GM18873 (cell line): ENCODE data around the gene NOL4L.
"Not testable (repeated sequence)": the region's sequence is repeated elsewhere in the genome, so short reads cannot be mapped to it uniquely, and the experiment has no call there.

ENCODE experiments used
- ATAC-seq: cut with Tn5 transposase; IDR thresholded peaks from one replicate; pipeline ENCODE4 v1.9.1; 2021; ENCODE audit warnings: mild to moderate bottlenecking, moderate library complexity, moderate number of reproducible peaks; ENCODE audit not compliant: unreplicated experiment, low FRiP score

The NOL4L gene

GRCh38 chr20:32513031-32513866, 71.9 kb downstream of the NOL4L start:
- ATAC-seq, result no peak

- no peak for ATAC-seq
These were observed 73.1 kb downstream of the NOL4L start for GRCh38 chr20:32512047-32512385.

DNA sequence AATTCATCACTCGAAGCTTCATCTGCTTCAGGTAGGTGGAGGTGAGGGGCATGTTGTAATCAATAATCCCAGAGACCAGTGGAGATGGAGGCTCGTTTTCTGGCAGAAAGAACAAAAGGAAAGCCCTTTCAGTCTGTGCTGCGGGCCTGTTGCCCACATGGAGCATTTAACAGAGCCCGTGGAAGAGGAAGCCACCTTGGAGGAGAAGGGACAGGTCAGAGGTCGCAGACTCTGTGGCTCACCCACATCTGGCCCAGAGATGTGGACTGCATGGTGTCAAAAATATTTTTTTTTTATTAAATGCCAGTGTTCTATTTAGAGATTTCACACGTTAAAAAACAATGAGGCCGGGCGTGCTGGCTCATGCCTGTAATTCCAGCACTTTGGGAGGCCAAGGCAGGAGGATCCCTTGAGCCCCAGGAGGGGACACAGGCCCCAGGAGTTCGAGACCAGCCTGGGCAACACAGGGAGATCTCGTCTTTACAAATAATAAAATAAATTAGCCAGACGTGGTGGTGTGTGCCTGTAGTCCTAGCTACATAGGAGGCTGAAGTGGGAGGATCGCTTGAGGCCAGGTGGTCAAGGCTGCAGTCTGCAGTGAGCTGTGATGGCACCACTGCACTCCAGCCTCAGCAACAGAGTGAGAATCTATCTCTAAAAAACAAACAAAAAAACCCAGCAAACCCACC, 73.6 kb downstream of the NOL4L start:
- no peak for ATAC-seq

GRCh38 chr20:32510601-32511357, 74.4 kb downstream of the NOL4L start:
- no peak for ATAC-seq

GRCh38 chr20:32510120-32510600, 75.0 kb downstream of the NOL4L start:
- no peak for ATAC-seq

- no peak for ATAC-seq
These were observed 75.5 kb downstream of the NOL4L start for GRCh38 chr20:32509639-32510066.

GRCh38 chr20:32508775-32509119, 76.4 kb downstream of the NOL4L start:
- no peak for ATAC-seq

DNA sequence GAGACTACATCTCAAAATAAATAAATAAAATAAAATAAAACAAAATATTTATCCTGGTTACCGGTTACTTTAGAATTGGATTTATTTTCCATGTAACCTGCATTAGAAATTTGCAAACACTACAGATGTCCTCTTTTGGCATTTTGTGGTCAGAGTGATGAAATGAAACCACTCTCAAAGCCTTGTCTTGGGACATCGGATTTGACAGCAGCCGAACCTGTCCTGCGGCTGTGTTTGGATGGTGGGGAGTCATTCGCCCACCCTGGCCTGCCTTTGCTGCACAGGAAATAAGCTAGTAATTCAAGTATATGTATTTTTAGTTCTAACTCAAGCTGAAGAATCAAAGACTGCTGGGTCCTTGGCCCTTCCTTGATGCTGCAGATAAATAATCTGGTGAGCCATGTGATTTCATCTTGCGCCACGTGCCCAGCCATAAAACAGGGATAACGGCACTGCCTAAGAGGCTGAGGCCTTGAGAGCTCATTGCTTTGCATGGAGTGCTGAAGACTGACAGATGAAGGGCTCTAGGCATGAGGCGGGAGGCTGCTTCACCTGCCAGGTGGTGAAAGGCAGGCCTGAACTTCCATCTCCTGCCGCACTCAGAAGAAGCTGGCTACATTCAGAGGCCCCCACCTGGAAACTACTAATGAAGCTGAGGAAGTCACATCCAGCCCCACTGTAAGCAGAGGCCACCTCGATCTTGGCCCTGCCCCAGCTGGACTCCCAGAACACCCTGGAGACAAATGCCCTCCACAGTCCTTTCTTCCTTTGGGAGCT, 76.9 kb downstream of the NOL4L start:
- ATAC-seq, result no peak

DNA sequence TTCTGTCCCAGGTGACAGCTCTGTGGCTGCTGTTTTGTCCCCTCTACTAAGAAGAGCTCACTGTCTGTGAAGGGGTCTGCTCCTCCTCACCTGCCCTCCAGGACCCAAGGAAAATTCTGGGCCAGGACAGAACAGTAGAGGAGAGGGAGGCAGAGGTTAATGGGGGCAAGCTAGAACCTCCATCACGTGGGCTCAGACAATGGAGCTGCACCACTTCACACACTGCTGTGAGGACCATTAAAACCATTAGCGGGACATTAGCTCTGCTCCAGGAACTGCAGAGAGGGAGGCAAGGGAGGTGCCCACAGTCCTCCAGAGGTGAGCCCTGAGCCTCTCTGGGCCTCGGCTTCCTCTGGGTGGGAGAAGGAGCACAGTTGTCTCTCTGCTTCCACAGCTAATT, 78.4 kb downstream of the NOL4L start:
- no peak for ATAC-seq

DNA sequence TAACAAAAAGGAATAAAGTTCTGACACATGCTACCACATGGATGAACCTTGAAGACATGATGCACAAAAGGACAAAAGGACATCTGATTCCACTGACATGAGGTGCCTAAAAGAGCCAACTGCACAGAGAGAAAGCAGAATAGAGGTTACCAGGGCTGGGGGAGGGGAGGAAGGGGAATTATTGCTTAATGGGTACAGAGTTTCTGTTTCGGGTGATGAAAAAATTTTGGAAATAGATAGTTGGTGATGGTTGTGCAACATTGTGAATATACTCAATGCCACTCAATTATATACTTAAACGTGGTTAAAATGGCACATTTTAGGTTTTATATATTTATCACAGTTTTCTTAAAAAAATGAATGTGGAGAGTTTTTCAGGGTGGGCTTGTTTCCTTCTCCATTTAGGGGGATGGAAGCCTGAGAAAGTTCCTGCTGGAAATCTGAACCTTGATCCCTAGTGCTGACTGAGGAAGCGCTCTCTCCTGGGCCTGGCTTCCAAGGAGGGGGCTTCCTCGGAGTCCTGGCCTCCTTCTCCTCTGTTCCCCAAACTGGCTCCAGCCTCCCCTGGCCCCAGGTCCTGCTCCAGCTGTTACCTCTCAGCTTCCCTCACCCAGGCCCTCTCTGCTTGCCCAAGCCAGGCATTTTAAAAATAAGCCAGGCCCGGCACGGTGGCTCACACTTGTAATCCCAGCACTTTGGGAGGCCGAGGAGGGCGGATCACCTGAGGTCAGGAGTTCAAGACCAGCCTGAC, 79.2 kb downstream of the NOL4L start:
- no peak for ATAC-seq

GRCh38 chr20:32501709-32502108, 83.4 kb downstream of the NOL4L start:
- no peak for ATAC-seq

- ATAC-seq, result no peak
These were observed 87.4 kb downstream of the NOL4L start for GRCh38 chr20:32497589-32498224.

GRCh38 chr20:32496811-32497533, 88.2 kb downstream of the NOL4L start:
- no peak for ATAC-seq

DNA sequence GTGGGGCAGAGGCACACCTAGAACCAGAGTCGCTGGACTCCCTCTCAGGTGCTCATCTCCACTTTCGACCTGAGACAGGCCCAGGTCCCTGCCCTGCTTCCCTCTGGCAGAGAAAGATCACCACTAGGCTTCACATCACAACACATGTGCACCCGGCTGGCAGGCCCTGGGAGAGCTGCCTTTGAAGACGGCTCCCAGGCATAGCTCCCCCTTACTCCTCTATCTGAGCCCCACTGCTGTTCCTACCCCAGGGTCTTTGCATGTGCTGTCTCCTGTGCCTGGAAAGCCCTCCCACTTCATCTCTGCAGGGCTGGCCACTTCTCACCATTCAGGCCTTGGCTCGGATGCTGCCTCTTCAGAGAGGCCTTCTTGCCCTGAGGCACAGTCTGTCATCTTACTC, 89.2 kb downstream of the NOL4L start:
- no peak for ATAC-seq

DNA sequence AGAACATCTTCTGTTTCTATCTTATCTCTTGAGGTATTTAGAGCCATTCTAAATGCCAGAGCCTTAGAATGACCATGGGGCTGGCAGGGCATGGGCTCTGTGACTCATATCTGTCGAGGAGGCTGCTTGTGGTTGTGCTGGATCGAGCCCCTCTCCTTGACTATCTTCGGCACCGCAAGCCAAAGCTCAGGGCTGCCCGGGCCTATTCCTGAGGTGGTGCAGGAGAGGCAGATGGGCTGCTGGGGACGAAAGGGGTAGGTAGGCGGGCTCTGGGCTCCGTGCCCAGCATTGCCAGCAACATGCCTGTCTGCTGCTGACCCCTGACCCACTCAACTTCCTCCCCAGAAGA, 89.9 kb downstream of the NOL4L start:
- no peak for ATAC-seq

DNA sequence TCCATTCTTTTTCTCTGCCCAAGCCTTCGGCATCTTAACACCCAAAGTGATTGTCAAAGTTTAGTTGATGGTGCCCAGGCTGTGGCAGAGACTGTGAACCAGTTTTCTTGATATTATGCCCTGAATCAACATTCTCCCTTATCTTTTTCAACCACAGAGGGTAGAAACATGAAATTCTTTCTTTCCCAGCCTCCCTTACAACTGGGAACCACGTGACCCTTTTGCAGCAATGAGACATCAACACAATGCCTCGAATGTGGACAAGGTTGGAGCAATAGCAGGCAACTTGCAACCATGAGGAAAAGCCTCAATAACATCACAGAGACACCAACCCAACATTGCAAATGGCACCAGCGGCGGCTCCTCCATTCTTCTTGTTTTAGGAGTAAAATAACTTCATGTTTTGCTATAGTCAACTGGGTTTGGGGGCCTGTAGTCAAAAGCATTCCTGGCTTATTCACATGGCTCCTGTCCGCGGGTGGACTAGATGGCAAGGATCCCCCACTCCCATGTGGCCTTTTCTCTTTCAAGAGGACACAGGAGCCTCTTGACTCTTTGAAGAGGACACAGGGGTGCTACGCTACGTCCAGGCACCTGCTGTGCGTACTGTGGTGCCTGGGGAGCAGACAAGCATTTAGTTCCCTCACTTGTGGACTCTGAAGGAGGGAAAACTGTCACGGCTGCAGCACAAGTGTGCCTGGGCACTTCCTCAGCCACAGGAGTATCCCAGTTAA, 90.5 kb downstream of the NOL4L start:
- no peak for ATAC-seq

DNA sequence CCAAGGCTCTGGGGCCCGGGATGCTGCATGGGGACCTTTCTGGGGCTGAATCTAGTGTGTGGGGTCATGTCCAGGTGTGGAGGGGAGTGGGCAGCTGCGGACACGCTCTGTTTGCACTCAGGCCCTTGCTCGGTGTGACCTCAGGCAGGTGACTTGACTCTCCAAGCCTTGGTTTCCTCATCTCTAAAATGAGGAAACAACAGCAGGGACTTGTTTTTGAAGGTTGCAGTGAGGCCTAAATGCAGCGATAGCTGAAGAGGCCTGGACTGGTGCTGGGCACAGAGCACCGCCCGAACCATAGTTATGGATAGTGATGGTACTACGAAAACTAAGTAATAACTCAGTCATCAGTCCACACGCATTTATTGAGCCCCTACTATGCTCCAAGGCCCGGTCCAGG, 91.8 kb downstream of the NOL4L start:
- no peak for ATAC-seq

DNA sequence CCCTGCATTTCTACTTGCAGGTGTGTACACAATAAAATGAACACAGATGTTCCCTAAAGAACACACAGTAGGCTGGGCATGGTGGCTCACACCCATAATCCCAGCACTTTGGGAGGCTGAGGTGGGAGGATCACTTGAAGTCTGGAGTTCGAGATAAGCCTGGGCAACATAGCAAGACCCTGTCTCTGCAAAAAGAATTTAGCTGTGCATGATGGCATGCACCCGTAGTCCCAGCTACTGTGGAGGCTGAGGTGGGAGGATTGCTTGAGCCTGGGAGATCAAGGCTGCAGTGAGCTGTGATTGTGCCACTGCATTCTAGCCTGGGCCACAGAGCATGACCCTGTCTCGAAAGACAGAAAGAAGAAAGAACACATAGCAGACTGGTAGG, 93.4 kb downstream of the NOL4L start:
- not testable (repeated sequence) for ATAC-seq
